CD14-positive monocyte (primary cell): Measurements from ENCODE around the gene BAHCC1. TPM values are rescaled to one million over a fixed set of nuclear protein-coding genes. Genes with fewer than 3 reads are reported as not detected.

ENCODE experiments used
- DNase-seq, 3 donors: peaks; one replicate each; pipeline ENCODE4 v3.0.0-alpha.2; 2011 to 2022
- H2AFZ ChIP-seq: 2 replicates; pipeline ENCODE4 v1.6.0; 2012; ENCODE audit warnings: mild to moderate bottlenecking, low read depth, low read length, inconsistent platforms; ENCODE audit not compliant: insufficient read depth, poor library complexity, severe bottlenecking
- H3K27ac ChIP-seq, 2 donors: 1 replicate in 1 of 2; 2 replicates in 1 of 2; pipeline ENCODE4 v1.5.1; 2012 to 2013; ENCODE audit warnings: low read length in 2 of 2, control low read depth in 1 of 2, inconsistent platforms in 1 of 2, low read depth in 1 of 2, mild to moderate bottlenecking in 1 of 2
- H3K27me3 ChIP-seq, 2 donors: one replicate each; pipeline versions ENCODE4 v1.6.0 to v1.6.1; 2011 to 2013; ENCODE audit warnings: low read length in 2 of 2; ENCODE audit not compliant: control insufficient read depth in 2 of 2, insufficient read depth in 2 of 2
- H3K36me3 ChIP-seq, 2 donors: replicated peaks in 1 of 2; 1 replicate in 1 of 2; 2 replicates in 1 of 2; pipeline versions ENCODE4 v1.5.1 to v1.6.1; 2012 to 2013; ENCODE audit warnings: low read length in 2 of 2, control low read depth in 1 of 2, inconsistent platforms in 1 of 2, mild to moderate bottlenecking in 1 of 2; ENCODE audit not compliant: insufficient read depth in 2 of 2, control insufficient read depth in 1 of 2
- H3K4me1 ChIP-seq, 2 donors: 1 replicate in 1 of 2; 2 replicates in 1 of 2; pipeline versions ENCODE4 v1.5.1 to v1.6.1; 2012 to 2013; ENCODE audit warnings: low read length in 2 of 2, control low read depth in 1 of 2, inconsistent platforms in 1 of 2, mild to moderate bottlenecking in 1 of 2, moderate library complexity in 1 of 2; ENCODE audit not compliant: insufficient read depth in 2 of 2, control insufficient read depth in 1 of 2
- H3K4me2 ChIP-seq: replicated peaks from 2 replicates; pipeline ENCODE3; 2012; ENCODE audit warnings: low read length, moderate library complexity, mild to moderate bottlenecking; ENCODE audit not compliant: poor library complexity, severe bottlenecking; ENCODE audit errors: extremely low read depth
- H3K4me3 ChIP-seq, 3 experiments: fragments of 200-600 bp in 1 of 3; sonication (generic) in 1 of 3; replicated peaks in 1 of 3; 1 replicate in 2 of 3; 2 replicates in 1 of 3; pipeline ENCODE4 v1.5.1; 2011 to 2013; ENCODE audit warnings: low read length in 3 of 3, mild to moderate bottlenecking in 3 of 3, control low read depth in 2 of 3, low read depth in 2 of 3, inconsistent platforms in 1 of 3, moderate library complexity in 1 of 3
- H3K79me2 ChIP-seq: 2 replicates; pipeline ENCODE4 v1.6.0; 2012; ENCODE audit warnings: mild to moderate bottlenecking, control low read depth, inconsistent platforms, low read length, moderate library complexity; ENCODE audit not compliant: insufficient read depth
- H3K9ac ChIP-seq: 2 replicates; pipeline ENCODE4 v1.6.0; 2017; ENCODE audit warnings: low read length, mild to moderate bottlenecking; ENCODE audit not compliant: insufficient read depth, poor library complexity, severe bottlenecking
- H3K9me3 ChIP-seq, 2 donors: replicated peaks in 1 of 2; 1 replicate in 1 of 2; 2 replicates in 1 of 2; pipeline versions ENCODE4 v1.5.1 to v1.6.1; 2012 to 2013; ENCODE audit warnings: low read length in 2 of 2, control low read depth in 1 of 2; ENCODE audit not compliant: control insufficient read depth in 1 of 2, insufficient read depth in 1 of 2
- H4K20me1 ChIP-seq: 2 replicates; pipeline ENCODE4 v1.6.0; 2012; ENCODE audit warnings: mild to moderate bottlenecking, low read length, control low read depth, moderate library complexity; ENCODE audit not compliant: insufficient read depth
- H3K27ac Mint-ChIP-seq, 7 donors: one replicate each; pipeline ENCODE4 v1.8.0; 2020; ENCODE audit warnings: mild to moderate bottlenecking in 7 of 7, mixed read lengths in 7 of 7, moderate library complexity in 6 of 7, inconsistent platforms in 2 of 7
- H3K27me3 Mint-ChIP-seq, 3 donors: one replicate each; pipeline ENCODE4 v1.8.0; 2021 to 2022; ENCODE audit warnings: low read depth in 3 of 3, mild to moderate bottlenecking in 3 of 3, mixed read lengths in 3 of 3, moderate library complexity in 3 of 3, inconsistent platforms in 1 of 3
- H3K36me3 Mint-ChIP-seq, 2 donors: one replicate each; pipeline ENCODE4 v1.8.0; 2020; ENCODE audit warnings: mixed read lengths in 2 of 2, inconsistent platforms in 1 of 2, mild to moderate bottlenecking in 1 of 2
- H3K4me1 Mint-ChIP-seq: one replicate; pipeline ENCODE4 v1.8.0; 2020; ENCODE audit warnings: mild to moderate bottlenecking, mixed read lengths
- H3K4me3 Mint-ChIP-seq, 2 donors: one replicate each; pipeline ENCODE4 v1.8.0; 2020; ENCODE audit warnings: mild to moderate bottlenecking in 2 of 2, mixed read lengths in 2 of 2, moderate library complexity in 1 of 2
- H3K9me3 Mint-ChIP-seq, 7 donors: one replicate each; pipeline ENCODE4 v1.8.0; 2020 to 2022; ENCODE audit warnings: mixed read lengths in 7 of 7, mild to moderate bottlenecking in 6 of 7, moderate library complexity in 6 of 7, inconsistent platforms in 2 of 7
- CTCF ChIP-seq: fragments of 200-600 bp; IDR thresholded peaks from one replicate; pipeline ENCODE4 v1.8.0; 2022; ENCODE audit warnings: antibody characterized with exemption, mild to moderate bottlenecking
- WGBS: methylation state at CpG from one replicate; pipeline ENCODE4 v1.1.5; 2013; ENCODE audit warnings: missing lambda C conversion rate; ENCODE audit not compliant: insufficient coverage; 5-methylcytosine and 5-hydroxymethylcytosine counted together
- intact Hi-C, 2 donors: fragments of 100-400 bp; cut with micrococcal nuclease; formaldehyde crosslinking; loops; one replicate each; pipeline versions ENCODE4 v1.15.0 to v1.15.1; 2023
- polyA plus RNA-seq, 3 donors: library from polyadenylated mRNA; depleted of rRNA in 1 of 3; unstranded in 2 of 3; stranded (reverse) in 1 of 3; fragments of 300-500 nt in 2 of 3; fragments of >200 nt in 1 of 3; fragmentation: Illumina TruSeq in 2 of 3; gene quantifications; 1 replicate in 2 of 3; 2 replicates in 1 of 3; pipeline ENCODE4 v1.2.3, GENCODE V29; 2012 to 2021

Gene BAHCC1
- polyA plus RNA-seq, 3 donors, result 0.11 to 8.8 (median 0.27) TPM

GRCh38 chr17:81387100-81388090 is 7.9 kb upstream of the BAHCC1 start:
- 7% methylated on average over 82 of the region's 96 CpGs for WGBS
- Mint-ChIP-seq H3K27me3 (peaks cover 20 to 52% (median 21%) of the 10 kb centered on the region in 3 donors), H3K9me3 (peaks cover 0 to 2% (median 0%) of the 10 kb centered on the region in 7 donors), H3K4me3 (peak overlapping the region; percentile 84 to 88), H3K27ac (peak overlapping the region; percentile 59 to 89 (median 85)), H3K36me3 (peaks cover 11 to 13% of the 10 kb centered on the region in 2 donors), H3K4me1 (peaks cover 37% of the 10 kb centered on the region)
- H3K4me1 ChIP-seq, result peaks cover 32 to 58% of the 10 kb centered on the region in 2 donors
- H3K79me2 ChIP-seq, result peaks cover 29% of the 10 kb centered on the region
- H3K9ac ChIP-seq, result peak overlapping the region; percentile 84
- H3K4me3 ChIP-seq, result peak overlapping the region; percentile 56 to 81 (median 57)
- peaks cover 0 to 10% of the 10 kb centered on the region in 2 donors for H3K27me3 ChIP-seq
- intact Hi-C loops, result no loop called here
- peak; percentile 60 to 78 (median 64) for DNase-seq
- peak overlapping the region; percentile 55 to 89 for H3K27ac ChIP-seq
- H3K9me3 ChIP-seq, result no peaks in the 10 kb centered on the region
- TF ChIP-seq CTCF, result no peak
- peak overlapping the region; percentile 75 for H2AFZ ChIP-seq
- H4K20me1 ChIP-seq, result peaks cover 30% of the 10 kb centered on the region
- H3K4me2 ChIP-seq, result peak overlapping the region; percentile 63
- H3K36me3 ChIP-seq, result peaks cover 0 to 4% of the 10 kb centered on the region in 2 donors

- Histone ChIP-seq H4K20me1 (peaks cover 34% of the 10 kb centered on the region), H3K9me3 (no peaks in the 10 kb centered on the region), H3K4me1 (peaks cover 39 to 66% of the 10 kb centered on the region in 2 donors), H3K4me3 (peak overlapping the region in 2 of 3 experiments; percentile 56 to 81), H3K4me2 (peak overlapping the region; percentile 63), H3K9ac (peak overlapping the region; percentile 84), H3K79me2 (peaks cover 36% of the 10 kb centered on the region), H3K27me3 (peaks cover 0 to 8% of the 10 kb centered on the region in 2 donors), H3K27ac (peak overlapping the region in 1 of 2 donors; percentile 89), H2AFZ (no peak overlapping the region), H3K36me3 (peaks cover 0 to 4% of the 10 kb centered on the region in 2 donors)
- peak overlapping the region in 5 of 7 donors; percentile 41 to 87 (median 80) for H3K27ac Mint-ChIP-seq
- H3K4me1 Mint-ChIP-seq, result peaks cover 42% of the 10 kb centered on the region
- peaks cover 0 to 2% (median 0%) of the 10 kb centered on the region in 7 donors for H3K9me3 Mint-ChIP-seq
- peaks cover 19 to 48% (median 21%) of the 10 kb centered on the region in 3 donors for H3K27me3 Mint-ChIP-seq
- intact Hi-C loops, result no loop called here
- H3K36me3 Mint-ChIP-seq, result peaks cover 11 to 13% of the 10 kb centered on the region in 2 donors
- 86% methylated on average over 14 of the region's 14 CpGs for WGBS
- DNase-seq, result no peak
- peak overlapping the region; percentile 84 to 88 for H3K4me3 Mint-ChIP-seq
- TF ChIP-seq CTCF, result no peak
These were observed 7.1 kb upstream of the BAHCC1 start for GRCh38 chr17:81388091-81388611.
